Aorta (tissue), 5 donors: ENCODE measurements around the gene RFFL. TPM values are rescaled to one million over a fixed set of nuclear protein-coding genes. Genes with fewer than 3 reads are reported as not detected.
A peak's percentile ranks its signal among the peaks of the same experiment; 100 is the strongest.

Experiments
- ATAC-seq: fragments of 200-7000 bp; cut with Tn5 transposase; one replicate; pipeline ENCODE4 v1.9.1; 2022; ENCODE audit warnings: moderate library complexity; ENCODE audit not compliant: low FRiP score
- DNase-seq, 2 donors: peaks; one replicate each; pipeline ENCODE4 v3.0.0-alpha.2; 2020
- H3K27ac ChIP-seq, 2 donors: one replicate each; pipeline ENCODE4 v1.5.1; 2013; ENCODE audit warnings: low read length in 2 of 2, mild to moderate bottlenecking in 2 of 2, moderate library complexity in 2 of 2, control low read depth in 1 of 2, inconsistent platforms in 1 of 2, low read depth in 1 of 2
- H3K27me3 ChIP-seq, 2 donors: one replicate each; pipeline ENCODE4 v1.6.1; 2013; ENCODE audit warnings: control low read depth in 1 of 2, low read length in 1 of 2, mild to moderate bottlenecking in 1 of 2, moderate library complexity in 1 of 2; ENCODE audit not compliant: insufficient read depth in 2 of 2, control insufficient read depth in 1 of 2
- H3K36me3 ChIP-seq, 2 donors: one replicate each; pipeline ENCODE4 v1.6.1; 2013; ENCODE audit warnings: control low read depth in 1 of 2, low read length in 1 of 2, mild to moderate bottlenecking in 1 of 2; ENCODE audit not compliant: insufficient read depth in 2 of 2, control insufficient read depth in 1 of 2
- H3K4me1 ChIP-seq, 2 donors: one replicate each; pipeline ENCODE4 v1.6.1; 2013; ENCODE audit warnings: low read length in 2 of 2, control low read depth in 1 of 2, mild to moderate bottlenecking in 1 of 2, moderate library complexity in 1 of 2; ENCODE audit not compliant: insufficient read depth in 2 of 2, control insufficient read depth in 1 of 2
- H3K4me3 ChIP-seq, 2 donors: one replicate each; pipeline ENCODE4 v1.5.1; 2013; ENCODE audit warnings: low read length in 2 of 2, control low read depth in 1 of 2, mild to moderate bottlenecking in 1 of 2
- H3K9me3 ChIP-seq: one replicate; pipeline ENCODE4 v1.6.1; 2013; ENCODE audit warnings: mild to moderate bottlenecking, low read length; ENCODE audit not compliant: control insufficient read depth
- WGBS, 2 donors: extraction: QIAGEN DNeasy Blood & Tissue Kit; methylation state at CpG; one replicate each; pipeline ENCODE4 v1.1.7; 2013; 5-methylcytosine and 5-hydroxymethylcytosine counted together
- intact Hi-C, 2 donors: fragments of 100-400 bp; cut with DNase I; formaldehyde crosslinking; loops; one replicate each; pipeline versions ENCODE4 v1.14.2 to v1.15.0; 2022
- polyA plus RNA-seq, 2 donors: library from polyadenylated mRNA; stranded (reverse); fragments of 200-250 nt; gene quantifications; one replicate each; pipeline ENCODE4 v1.2.3, GENCODE V29; 2013
- total RNA-seq, 2 donors: library from RNA; stranded (reverse); fragmentation: NEBNext Ultra II Directional; extraction: Animal tissue kit (Norgen Biotek cat#: 25700); gene quantifications; one replicate each; pipeline ENCODE4 v1.2.1, GENCODE V29; 2021
- donor health status: healthy with polysubstance abuse.
- donor health status: Bipolar disorder and iron deficiency.
- donor health status: DM: no; HTN: no; CAD: no.
- donor health status: DM: no; HTN: no; CAD: no.
- donor health status: DM: yes; HTN: yes; CAD: no.

The RFFL gene
- total and polyA plus RNA-seq, 4 donors = 11.4 to 25.1 (median 22.2) TPM

DNA sequence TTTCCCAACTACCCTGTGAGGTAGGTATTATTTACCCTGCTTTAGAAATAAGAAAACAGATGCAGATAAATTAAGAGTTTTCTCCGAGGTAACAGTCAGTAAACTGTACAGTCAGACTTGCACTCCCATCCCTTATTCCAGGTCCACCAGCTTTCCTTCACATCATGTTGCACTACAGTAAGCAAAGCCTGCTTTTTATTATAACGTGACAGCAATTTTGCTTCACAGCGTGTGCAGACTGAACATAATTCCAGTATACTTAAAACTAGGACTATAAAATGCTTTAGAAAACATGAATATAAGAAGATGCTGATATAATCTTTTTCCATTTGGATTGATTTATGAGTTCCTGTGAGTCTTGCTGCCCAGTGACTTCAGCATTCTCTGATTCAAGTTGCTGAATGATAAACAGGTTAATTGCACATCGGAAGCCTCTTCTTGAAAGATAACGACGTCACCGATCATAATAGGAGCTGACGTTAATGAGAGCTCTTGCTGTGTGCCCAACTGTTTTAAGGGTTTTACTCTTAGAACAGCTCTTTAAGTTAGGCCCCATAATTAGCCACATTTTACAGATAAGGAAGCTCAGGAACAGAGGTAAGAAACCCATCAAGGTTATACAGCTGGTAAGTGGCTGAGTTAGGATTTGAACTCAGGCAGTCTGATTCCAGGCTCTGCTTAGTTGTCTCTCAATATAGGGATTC is 81.8 kb downstream of the RFFL start:
- 10 to 11% methylated on average over 8 of the region's 8 CpGs for WGBS, 2 donors
- DNase-seq (no peak), ATAC-seq (no peak)
- Histone ChIP-seq H3K4me1 (peaks cover 0 to 2% of the 10 kb centered on the region in 2 donors), H3K27me3 (no peaks in the 10 kb centered on the region), H3K27ac (peak overlapping the region in 1 of 2 donors; percentile 88), H3K9me3 (no peaks in the 10 kb centered on the region), H3K4me3 (peak overlapping the region; percentile 75 to 98), H3K36me3 (peaks cover 0 to 3% of the 10 kb centered on the region in 2 donors)
- intact Hi-C loops = loop anchor here (2.0 to 5.0 kb wide), 3 partner anchors 21 to 106 kb away; partner anchors contain the start of genes CCT6B (in 1 of the 2) and ZNF830 (in 1 of the 2)

DNA sequence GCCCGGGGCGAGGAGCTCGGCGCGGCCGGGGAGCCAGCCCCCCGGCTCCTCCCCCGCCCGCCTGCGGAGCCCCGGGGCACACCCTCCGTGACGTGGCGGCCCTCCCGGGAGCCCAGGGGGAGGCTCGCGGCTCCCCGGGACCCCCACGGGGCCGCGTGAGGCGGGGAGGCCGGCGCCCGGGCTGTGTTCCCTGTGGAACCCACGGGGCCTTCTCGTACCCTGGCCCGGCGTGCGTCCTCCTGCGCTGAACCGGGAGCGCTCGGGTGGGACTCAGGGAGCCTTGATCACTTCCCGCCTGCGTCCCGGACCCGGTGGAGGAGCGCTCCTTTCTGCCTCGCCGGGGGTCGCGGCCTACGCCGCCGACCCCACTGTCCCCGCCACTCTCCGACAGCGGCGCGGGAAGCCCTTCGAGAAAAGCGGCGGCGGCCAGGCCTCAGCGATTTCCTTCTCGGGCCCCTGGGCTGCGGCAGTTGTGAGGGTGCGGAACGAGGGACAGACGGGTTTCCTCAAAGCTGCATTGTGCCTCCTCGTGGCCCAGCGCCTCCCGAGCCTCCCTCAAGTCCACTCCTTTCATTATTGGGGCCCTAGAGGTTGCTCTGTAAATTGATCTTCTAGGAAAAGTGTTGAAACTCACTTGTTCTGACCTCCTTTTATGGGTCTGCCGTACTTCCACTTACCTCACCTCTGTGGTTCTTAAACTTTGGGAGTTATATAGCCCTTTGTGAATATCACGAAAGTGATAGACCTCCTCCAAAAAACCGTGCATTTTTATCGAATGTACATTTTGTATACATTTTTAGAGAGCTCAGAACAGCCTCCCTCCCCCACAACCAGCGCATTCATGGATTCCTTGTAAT is 82.6 kb downstream of the RFFL start:
- Histone ChIP-seq H3K9me3 (no peaks in the 10 kb centered on the region), H3K27me3 (no peaks in the 10 kb centered on the region), H3K4me3 (peak overlapping the region; percentile 75 to 98), H3K4me1 (peaks cover 0 to 2% of the 10 kb centered on the region in 2 donors), H3K27ac (peak overlapping the region; percentile 93 to 99), H3K36me3 (peaks cover 0 to 3% of the 10 kb centered on the region in 2 donors)
- intact Hi-C loops = loop anchor here (2.0 to 5.0 kb wide), 3 partner anchors 20 to 106 kb away; partner anchors contain the start of genes CCT6B (in 1 of the 2) and ZNF830 (in 1 of the 2)
- peak; percentile 85 to 93 for DNase-seq
- peak; percentile 95 for ATAC-seq
- 0 to 1% methylated on average over 65 to 69 of the region's 69 CpGs for WGBS, 2 donors

DNA sequence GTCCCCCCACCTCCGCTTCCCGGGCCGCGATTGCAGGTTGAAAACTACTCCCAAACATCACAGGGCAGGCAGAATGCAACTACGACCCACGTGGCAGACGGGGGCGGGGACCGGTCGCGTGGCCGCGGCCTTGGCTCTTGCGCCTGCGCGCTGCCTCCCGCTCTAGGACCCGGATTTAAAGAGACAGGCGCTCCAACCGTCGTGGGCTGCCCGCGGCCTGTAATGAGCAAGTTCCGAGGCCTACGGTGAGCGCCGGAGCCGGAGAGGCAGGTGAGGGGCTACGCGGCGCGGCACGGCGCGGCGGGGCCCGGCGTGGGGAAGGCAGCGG is 83.2 kb downstream of the RFFL start, which contains the start of gene LIG3:
Gene LIG3, plus strand, starts transcription at position 160 of the 328 bp plus-strand sequence. CDS start 2,494 bp downstream, outside the sequence.
- Histone ChIP-seq H3K27ac (peak within 1 kb of the TSS; percentile 93 to 99), H3K4me3 (peak within 1 kb of the TSS; percentile 75 to 98), H3K4me1 (peaks cover 0 to 2% of the 10 kb centered on the region in 2 donors), H3K9me3 (no peaks in the 10 kb centered on the region), H3K27me3 (no peaks in the 10 kb centered on the region), H3K36me3 (peaks cover 0 to 3% of the 10 kb centered on the region in 2 donors)
- peak; percentile 95 for ATAC-seq
- DNase-seq = peak; percentile 96 to 98
- WGBS, 2 donors = 0% methylated on average over 39 of the region's 39 CpGs
- intact Hi-C loops = loop anchor here (2.0 to 5.0 kb wide), 3 partner anchors 20 to 107 kb away; partner anchors contain the start of genes CCT6B (in 1 of the 2) and ZNF830 (in 1 of the 2)

DNA sequence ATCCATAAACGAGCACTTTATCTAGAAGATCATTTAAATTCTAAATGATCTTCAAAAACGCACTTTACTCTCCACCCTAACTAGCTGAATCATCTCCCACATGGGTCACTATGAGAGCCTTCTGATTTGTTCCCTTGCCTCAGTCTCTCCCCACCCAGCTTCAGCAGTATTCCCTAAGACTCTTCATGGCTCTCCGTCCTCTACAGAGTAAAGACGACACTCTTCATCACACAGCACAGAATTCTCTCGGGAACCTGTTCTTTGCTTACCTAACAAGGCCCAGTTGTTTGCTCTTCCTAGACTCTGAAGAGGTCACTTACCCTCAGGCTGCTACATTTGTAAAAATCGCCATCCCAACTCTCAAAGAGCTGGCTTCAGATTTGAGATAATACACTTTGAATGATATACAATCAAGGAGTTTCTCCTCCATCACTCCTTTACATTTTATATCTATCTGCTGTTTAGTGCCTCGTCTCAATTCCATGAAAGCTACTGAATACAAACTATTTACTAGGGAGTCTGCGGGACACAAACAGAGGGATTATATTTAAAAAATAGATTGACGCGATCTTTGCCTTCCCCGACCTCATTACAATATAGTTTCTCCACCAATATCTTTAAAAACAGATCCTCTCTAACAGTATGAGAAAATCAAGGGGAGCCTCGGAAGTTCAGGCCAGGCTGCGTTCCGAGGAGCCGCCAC is 83.7 kb downstream of the RFFL start:
- DNase-seq (no peak), ATAC-seq (no peak)
- peak overlapping the region in 1 of 2 donors; percentile 42 for H3K4me3 ChIP-seq
- intact Hi-C loops = loop anchor here (2.0 to 5.0 kb wide), 3 partner anchors 19 to 108 kb away; partner anchors contain the start of genes CCT6B (in 1 of the 2) and ZNF830 (in 1 of the 2)
- H3K27ac ChIP-seq = peak overlapping the region in 1 of 2 donors; percentile 45
- H3K4me1 ChIP-seq = peaks cover 0 to 2% of the 10 kb centered on the region in 2 donors
- H3K9me3 ChIP-seq = no peaks in the 10 kb centered on the region
- WGBS, 2 donors = 18% methylated on average over 15 of the region's 15 CpGs
- H3K27me3 ChIP-seq = no peaks in the 10 kb centered on the region
- peaks cover 0 to 3% of the 10 kb centered on the region in 2 donors for H3K36me3 ChIP-seq

DNA sequence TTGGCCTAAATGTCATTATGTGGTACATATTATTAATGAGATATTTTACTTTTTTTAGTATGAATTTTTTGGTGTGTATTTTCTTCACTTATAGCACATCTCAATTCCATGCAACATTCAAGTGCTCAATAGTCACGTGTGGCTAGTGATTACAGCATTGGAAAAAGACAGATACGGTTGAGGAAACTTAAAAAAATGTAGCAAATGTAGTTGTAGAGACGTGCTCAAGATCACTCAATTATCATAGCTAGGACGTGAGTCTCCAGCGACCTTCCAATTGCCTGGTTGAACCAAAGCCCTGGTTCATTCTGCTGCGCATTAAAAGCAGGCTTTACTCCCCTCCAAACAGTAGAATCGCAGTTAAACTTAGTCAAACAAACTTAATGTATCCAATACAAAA is 84.4 kb downstream of the RFFL start:
- H3K27me3 ChIP-seq = no peaks in the 10 kb centered on the region
- H3K4me3 ChIP-seq = no peak overlapping the region
- no peaks in the 10 kb centered on the region for H3K9me3 ChIP-seq
- no peak overlapping the region for H3K27ac ChIP-seq
- peaks cover 0 to 3% of the 10 kb centered on the region in 2 donors for H3K36me3 ChIP-seq
- no peak for DNase-seq
- 89 to 93% methylated on average over 7 of the region's 7 CpGs for WGBS, 2 donors
- no peak for ATAC-seq
- intact Hi-C loops = no loop called here
- H3K4me1 ChIP-seq = peaks cover 0 to 2% of the 10 kb centered on the region in 2 donors

DNA sequence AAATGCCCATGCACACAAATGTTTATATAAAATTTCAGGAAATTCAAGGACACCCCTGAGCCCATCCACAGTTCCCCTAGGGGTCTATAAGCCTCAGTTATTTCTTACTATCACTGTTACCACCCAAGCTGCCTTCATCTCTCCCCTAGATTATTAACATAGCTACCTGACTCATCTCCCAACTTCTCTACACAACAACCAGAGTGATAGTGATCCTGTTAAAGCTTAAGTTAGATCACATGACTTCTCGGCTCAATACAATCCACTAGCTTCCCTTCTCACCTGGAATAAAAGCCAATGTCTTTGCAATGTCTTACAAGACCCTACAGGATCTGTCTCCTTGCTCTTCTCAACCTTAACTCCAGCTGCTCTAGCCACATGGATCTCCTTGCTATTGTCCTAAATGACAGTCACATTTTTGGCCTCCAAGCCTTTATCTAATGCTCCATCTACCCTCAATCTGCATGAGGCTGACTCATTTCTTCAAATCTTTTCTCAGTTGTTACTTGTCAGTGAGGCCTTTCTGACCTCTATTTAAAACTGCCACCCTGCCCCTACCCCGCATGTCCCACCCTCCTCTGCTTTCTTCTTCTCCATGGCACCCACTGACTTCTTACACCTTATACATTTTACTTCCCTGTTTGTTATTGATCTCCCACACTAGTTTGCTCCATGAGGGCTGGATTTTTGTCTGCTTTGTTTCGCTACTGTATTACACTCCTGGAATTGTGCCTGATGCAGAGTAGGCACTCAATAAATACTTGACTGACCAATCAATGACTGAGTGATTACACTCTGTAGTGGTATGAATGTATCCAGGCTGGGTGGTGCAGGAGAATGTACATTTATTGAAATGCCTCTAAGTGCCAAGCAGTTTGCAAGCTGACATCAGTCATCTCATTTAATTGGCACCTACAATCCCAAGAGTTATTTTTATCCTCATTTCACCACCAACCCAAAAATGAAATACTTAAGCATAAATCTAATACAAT is 88.4 kb downstream of the RFFL start:
- intact Hi-C loops = no loop called here
- no peak overlapping the region for H3K4me3 ChIP-seq

DNA sequence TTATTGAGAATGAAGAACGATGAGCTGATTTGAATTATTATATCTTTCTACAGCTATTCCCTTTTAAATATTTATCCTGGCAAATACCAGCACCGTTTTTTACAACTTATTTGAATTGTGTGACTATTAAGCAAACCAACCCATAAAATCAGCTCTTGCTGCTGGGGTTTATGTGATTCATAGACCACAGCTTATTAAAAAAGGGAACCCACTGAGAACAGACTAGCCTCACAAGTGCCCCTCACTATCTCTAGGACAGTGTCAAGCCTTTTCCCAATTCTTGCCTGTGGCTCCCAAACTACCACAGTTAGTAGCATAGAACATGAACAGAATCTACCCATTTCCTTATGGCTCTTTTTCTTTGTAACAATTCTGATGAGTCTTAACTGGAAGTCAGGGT is 89.3 kb downstream of the RFFL start:
- no peaks in the 10 kb centered on the region for H3K27me3 ChIP-seq
- 29 to 32% methylated on average over 2 of the region's 2 CpGs for WGBS, 2 donors
- H3K9me3 ChIP-seq = no peaks in the 10 kb centered on the region
- no peaks in the 10 kb centered on the region for H3K36me3 ChIP-seq
- intact Hi-C loops = no loop called here
- no peaks in the 10 kb centered on the region for H3K4me1 ChIP-seq
- no peak overlapping the region for H3K27ac ChIP-seq
- ATAC-seq (no peak), DNase-seq (no peak)
- no peak overlapping the region for H3K4me3 ChIP-seq

More for the DNA sequence above, 88.4 kb downstream of the RFFL start:
- Histone ChIP-seq H3K27ac (no peak overlapping the region), H3K36me3 (no peaks in the 10 kb centered on the region), H3K4me1 (no peaks in the 10 kb centered on the region), H3K9me3 (no peaks in the 10 kb centered on the region), H3K27me3 (no peaks in the 10 kb centered on the region)
- DNase-seq (no peak), ATAC-seq (no peak)
- WGBS, 2 donors = 79 to 86% methylated on average over 3 of the region's 3 CpGs
